NB4 (cell line): ENCODE data around the gene MYO7A.

Experiments used
- DNase-seq: peaks from one replicate; pipeline ENCODE4 v3.0.0; 2010; ENCODE audit warnings: low read depth
- H3K4me3 ChIP-seq: one replicate; pipeline ENCODE4 v1.5.1; 2011; ENCODE audit warnings: mild to moderate bottlenecking, low read depth, low read length, moderate library complexity
- CTCF ChIP-seq: IDR thresholded peaks from one replicate; pipeline ENCODE4 v1.5.1; 2012; ENCODE audit warnings: low read depth, low read length
- MAX ChIP-seq: IDR thresholded peaks from 2 replicates; pipeline ENCODE4 v1.6.1; 2011; ENCODE audit warnings: low read depth, low read length
- MYC ChIP-seq: IDR thresholded peaks from 2 replicates; pipeline ENCODE4 v1.6.1; 2011; ENCODE audit warnings: low read depth, low read length
- POLR2A ChIP-seq: IDR thresholded peaks from 2 replicates; pipeline ENCODE4 v1.6.1; 2011; ENCODE audit warnings: mild to moderate bottlenecking; ENCODE audit not compliant: insufficient read length; ENCODE audit errors: extremely low read depth

The MYO7A gene

GRCh38 chr11:77092382-77092781, 35.7 kb upstream of the MYO7A start:
- TF ChIP-seq MAX (no peak), MYC (no peak), CTCF (no peak), POLR2A (no peak)
- H3K4me3 ChIP-seq, result no peak overlapping the region
- no peak for DNase-seq

GRCh38 chr11:77093056-77093891, 34.8 kb upstream of the MYO7A start:
- no peak overlapping the region for H3K4me3 ChIP-seq
- TF ChIP-seq POLR2A (no peak), MAX (no peak), CTCF (no peak), MYC (no peak)
- no peak for DNase-seq

GRCh38 chr11:77093987-77094840, 33.8 kb upstream of the MYO7A start:
- TF ChIP-seq CTCF (no peak), MYC (no peak), POLR2A (no peak), MAX (no peak)
- H3K4me3 ChIP-seq, result no peak overlapping the region
- DNase-seq, result no peak

- TF ChIP-seq CTCF, result no peak
- no peak for TF ChIP-seq MAX
- TF ChIP-seq POLR2A, result no peak
- DNase-seq, result no peak
- no peak overlapping the region for H3K4me3 ChIP-seq
These were observed 33.1 kb upstream of the MYO7A start for GRCh38 chr11:77094841-77095365.

GRCh38 chr11:77095551-77096490, 32.2 kb upstream of the MYO7A start:
- TF ChIP-seq CTCF, result no peak
- TF ChIP-seq MAX, result no peak
- no peak for TF ChIP-seq POLR2A
- no peak for TF ChIP-seq MYC
- DNase-seq, result no peak
- no peak overlapping the region for H3K4me3 ChIP-seq
